ENCODE results near the gene TMPRSS13.
"Not testable (repeated sequence)": the region's sequence is repeated elsewhere in the genome, so short reads cannot be mapped to it uniquely, and the experiment has no call there.

The TMPRSS13 gene

GRCh38 chr11:117928446-117929141, 608 bp downstream of the TMPRSS13 start:
- DNase-seq, result no peak

- DNase-seq, result no peak
Observed at GRCh38 chr11:117927926-117928325, 1.3 kb downstream of the TMPRSS13 start.

- not testable (repeated sequence) for DNase-seq
Observed at GRCh38 chr11:117926166-117926565, 3.0 kb downstream of the TMPRSS13 start.

GRCh38 chr11:117925198-117925925, 3.8 kb downstream of the TMPRSS13 start:
- no peak for DNase-seq

GRCh38 chr11:117924631-117925170, 4.5 kb downstream of the TMPRSS13 start:
- no peak for DNase-seq

- DNase-seq, result no peak
Observed at GRCh38 chr11:117923773-117924172, 5.4 kb downstream of the TMPRSS13 start.

- DNase-seq, result no peak
Observed at GRCh38 chr11:117923275-117923674, 5.9 kb downstream of the TMPRSS13 start.

- DNase-seq, result no peak
Observed at GRCh38 chr11:117921893-117922292, 7.3 kb downstream of the TMPRSS13 start.

- DNase-seq, result no peak
Observed at GRCh38 chr11:117921456-117921855, 7.7 kb downstream of the TMPRSS13 start.

GRCh38 chr11:117919781-117920221, 9.4 kb downstream of the TMPRSS13 start:
- no peak for DNase-seq

- DNase-seq, result no peak
Observed at GRCh38 chr11:117919341-117919740, 9.9 kb downstream of the TMPRSS13 start.

- DNase-seq, result no peak
Observed at GRCh38 chr11:117918366-117919255, 10.6 kb downstream of the TMPRSS13 start.

GRCh38 chr11:117917591-117918151, 11.5 kb downstream of the TMPRSS13 start:
- DNase-seq, result no peak

- no peak for DNase-seq
Observed at GRCh38 chr11:117916956-117917355, 12.2 kb downstream of the TMPRSS13 start.

- no peak for DNase-seq
Observed at GRCh38 chr11:117915672-117916235, 13.4 kb downstream of the TMPRSS13 start.

GRCh38 chr11:117914991-117915618, 14.1 kb downstream of the TMPRSS13 start:
- DNase-seq, result no peak

GRCh38 chr11:117914398-117914761, 14.8 kb downstream of the TMPRSS13 start:
- no peak for DNase-seq

GRCh38 chr11:117913736-117914397, 15.3 kb downstream of the TMPRSS13 start:
- no peak for DNase-seq

- DNase-seq, result no peak
Observed at GRCh38 chr11:117912497-117912896, 16.7 kb downstream of the TMPRSS13 start.

- DNase-seq, result no peak
Observed at GRCh38 chr11:117911694-117912093, 17.5 kb downstream of the TMPRSS13 start.

GRCh38 chr11:117910941-117911655, 18.1 kb downstream of the TMPRSS13 start:
- no peak for DNase-seq
